Right cardiac atrium (tissue), 5 donors: ENCODE data around the gene PAWR. TPM values are rescaled to one million over a fixed set of nuclear protein-coding genes. Genes with fewer than 3 reads are reported as not detected.
"Not testable (repeated sequence)": the region's sequence is repeated elsewhere in the genome, so short reads cannot be mapped to it uniquely, and the experiment has no call there.

Source experiments
- ATAC-seq, 2 donors: fragments of 200-7000 bp; cut with Tn5 transposase; one replicate each; pipeline versions ENCODE4 v1.8.0 to v1.9.1; 2020; ENCODE audit warnings: moderate library complexity in 2 of 2, mild to moderate bottlenecking in 1 of 2
- DNase-seq, 3 donors: peaks; one replicate each; pipeline ENCODE4 v3.0.0-alpha.2; 2020
- H3K27ac ChIP-seq: one replicate; pipeline ENCODE4 v1.5.1; 2013; ENCODE audit warnings: mild to moderate bottlenecking, low read length, control low read depth, moderate library complexity
- H3K27me3 ChIP-seq: one replicate; pipeline ENCODE4 v1.6.1; 2013; ENCODE audit not compliant: control insufficient read depth, insufficient read depth
- H3K4me1 ChIP-seq: one replicate; pipeline ENCODE4 v1.6.1; 2013; ENCODE audit warnings: low read length; ENCODE audit not compliant: control insufficient read depth, insufficient read depth
- H3K4me3 ChIP-seq: one replicate; pipeline ENCODE4 v1.5.1; 2013; ENCODE audit warnings: low read length, control low read depth
- H3K9me3 ChIP-seq: one replicate; pipeline ENCODE4 v1.6.1; 2013; ENCODE audit warnings: low read length; ENCODE audit not compliant: control insufficient read depth
- WGBS: extraction: QIAGEN DNeasy Blood & Tissue Kit; methylation state at CpG from one replicate; pipeline ENCODE4 v1.1.7; 2013; 5-methylcytosine and 5-hydroxymethylcytosine counted together
- intact Hi-C, 4 donors: fragments of 100-400 bp; cut with DNase I; formaldehyde crosslinking; loops; one replicate each; pipeline versions ENCODE4 v1.11.0 to v1.14.0; 2022 to 2023
- polyA plus RNA-seq: library from polyadenylated mRNA; stranded (reverse); fragments of 200-250 nt; gene quantifications from one replicate; pipeline ENCODE4 v1.2.3, GENCODE V29; 2013
- total RNA-seq, 4 donors: library from RNA; stranded (reverse); fragmentation: NEBNext Ultra II Directional; extraction: Animal tissue kit (Norgen Biotek cat#: 25700); gene quantifications; one replicate each; pipeline ENCODE4 v1.2.1, GENCODE V29; 2021
- donor health status: healthy with polysubstance abuse.
- donor health status: DM: no; HTN: yes; CAD: no.
- donor health status: DM: no; HTN: no; CAD: no.
- donor health status: DM: no; HTN: yes; CAD: no; lungs with severe emphysema.
- donor health status: DM: yes; HTN: yes; CAD: no.

The PAWR gene
- total and polyA plus RNA-seq, 5 donors = 7.1 to 18.7 (median 15.3) TPM

DNA sequence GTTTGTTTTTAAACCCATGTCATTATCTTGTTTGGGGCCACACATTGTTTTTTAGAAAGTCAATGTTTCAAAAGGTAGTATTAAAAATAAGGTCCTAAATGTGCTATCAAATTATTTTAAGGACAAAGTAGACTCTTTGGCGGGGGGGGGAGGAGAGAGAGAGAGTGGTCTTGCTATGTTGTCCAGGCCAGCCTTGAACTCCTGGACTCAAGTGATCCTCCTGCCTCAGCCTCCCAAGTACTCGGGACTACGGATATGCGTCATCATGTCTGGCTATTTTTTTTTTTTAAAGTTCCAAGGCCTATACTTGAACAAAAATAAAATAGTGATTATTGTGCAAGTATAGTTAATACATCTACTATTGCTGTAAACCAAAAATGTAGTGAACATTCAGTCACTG lies 26.2 kb downstream of the PAWR start:
- Histone ChIP-seq H3K4me3 (no peak overlapping the region), H3K4me1 (no peaks in the 10 kb centered on the region), H3K27me3 (no peaks in the 10 kb centered on the region), H3K9me3 (no peaks in the 10 kb centered on the region), H3K27ac (no peak overlapping the region)
- ATAC-seq = no peak
- DNase-seq = no peak
- intact Hi-C loops = no loop called here
- 95% methylated on average over 4 of the region's 4 CpGs for WGBS

DNA sequence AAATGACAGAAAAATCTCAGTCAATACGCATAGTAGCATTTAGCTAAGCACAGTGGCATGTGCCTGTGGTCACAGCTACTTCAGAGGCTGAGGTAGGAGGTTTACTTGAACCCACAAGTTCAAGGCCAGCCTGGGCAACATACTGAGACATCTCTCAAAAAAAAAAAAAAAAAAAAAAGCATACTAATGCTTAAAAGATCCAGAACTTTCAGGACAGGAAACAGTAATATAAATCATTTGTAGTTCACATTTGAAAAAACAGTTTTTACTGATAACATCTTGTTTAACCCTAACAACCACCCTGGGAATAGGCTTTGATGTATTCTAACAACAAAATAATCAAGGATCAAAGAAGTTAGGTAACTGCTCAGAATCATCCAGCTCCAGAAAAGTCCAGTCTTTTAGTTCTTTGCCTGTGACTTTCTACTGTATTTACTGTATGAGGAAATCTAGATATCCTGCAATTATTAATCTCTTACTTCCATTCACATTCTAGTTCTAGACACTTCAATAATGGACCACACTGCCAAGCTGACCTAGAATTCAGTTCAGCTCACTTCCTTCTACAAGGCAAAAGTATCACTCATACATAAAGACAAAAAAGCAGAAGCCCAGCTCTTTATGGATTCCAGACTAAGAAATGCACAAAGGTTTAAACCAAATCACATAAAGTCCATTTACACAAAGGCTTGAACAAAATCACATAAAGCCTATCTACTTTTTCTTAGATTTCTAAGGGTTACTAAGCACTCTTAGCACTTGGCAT lies 28.5 kb downstream of the PAWR start:
- intact Hi-C loops = no loop called here
- ATAC-seq (no peak), DNase-seq (no peak)
- no peaks in the 10 kb centered on the region for H3K4me1 ChIP-seq
- no peaks in the 10 kb centered on the region for H3K27me3 ChIP-seq
- no peak overlapping the region for H3K27ac ChIP-seq
- no peak overlapping the region for H3K4me3 ChIP-seq
- 96% methylated on average over 1 of the region's 1 CpG for WGBS
- H3K9me3 ChIP-seq = no peaks in the 10 kb centered on the region

DNA sequence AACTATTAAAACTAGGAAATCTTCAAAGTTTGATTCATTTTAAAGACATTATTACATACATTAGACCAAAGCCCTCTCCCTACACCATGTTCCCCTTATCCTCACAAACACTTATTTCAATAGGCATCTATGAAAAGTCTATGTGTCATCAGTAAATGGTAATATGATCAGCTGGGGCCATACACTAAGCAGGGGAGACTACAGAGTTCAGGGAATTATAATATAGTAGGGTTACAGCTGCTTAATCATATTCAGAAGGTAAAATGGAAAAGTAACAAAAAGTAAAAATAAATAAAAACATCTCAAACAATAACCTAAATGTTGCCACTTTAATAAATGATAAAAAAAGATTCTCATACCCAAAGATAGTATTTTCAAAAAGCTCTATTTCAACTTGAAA lies 29.1 kb downstream of the PAWR start:
- H3K4me1 ChIP-seq = no peaks in the 10 kb centered on the region
- no peak overlapping the region for H3K4me3 ChIP-seq
- intact Hi-C loops = no loop called here
- no peak overlapping the region for H3K27ac ChIP-seq
- H3K9me3 ChIP-seq = no peaks in the 10 kb centered on the region
- no peak for ATAC-seq
- no peak for DNase-seq
- H3K27me3 ChIP-seq = no peaks in the 10 kb centered on the region

DNA sequence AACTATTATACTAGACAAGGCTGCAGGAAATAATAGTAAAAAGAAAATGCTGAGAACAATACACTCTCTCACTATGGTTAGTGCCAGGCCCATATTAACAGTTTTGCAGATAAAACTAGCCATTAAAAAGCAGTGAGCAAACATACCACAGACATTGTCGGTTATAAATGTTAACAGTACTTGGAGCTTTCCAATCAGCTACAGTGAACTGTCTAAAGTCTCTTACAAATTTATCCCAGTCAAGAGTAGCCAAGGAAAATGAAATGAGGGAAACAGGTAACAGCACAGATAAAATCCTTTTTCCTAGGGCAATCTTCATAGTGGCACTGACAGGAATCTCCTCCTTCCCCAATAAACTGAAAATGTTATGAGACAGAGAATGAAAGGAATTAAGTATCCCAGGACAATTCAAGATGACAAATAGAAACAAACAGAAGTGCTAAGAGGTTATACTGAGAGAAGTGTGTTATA lies 30.8 kb downstream of the PAWR start:
- Histone ChIP-seq H3K4me3 (no peak overlapping the region), H3K27ac (no peak overlapping the region), H3K9me3 (no peaks in the 10 kb centered on the region), H3K4me1 (no peaks in the 10 kb centered on the region), H3K27me3 (no peaks in the 10 kb centered on the region)
- no peak for DNase-seq
- no peak for ATAC-seq
- intact Hi-C loops = no loop called here
- 13% methylated on average over 1 of the region's 1 CpG for WGBS

DNA sequence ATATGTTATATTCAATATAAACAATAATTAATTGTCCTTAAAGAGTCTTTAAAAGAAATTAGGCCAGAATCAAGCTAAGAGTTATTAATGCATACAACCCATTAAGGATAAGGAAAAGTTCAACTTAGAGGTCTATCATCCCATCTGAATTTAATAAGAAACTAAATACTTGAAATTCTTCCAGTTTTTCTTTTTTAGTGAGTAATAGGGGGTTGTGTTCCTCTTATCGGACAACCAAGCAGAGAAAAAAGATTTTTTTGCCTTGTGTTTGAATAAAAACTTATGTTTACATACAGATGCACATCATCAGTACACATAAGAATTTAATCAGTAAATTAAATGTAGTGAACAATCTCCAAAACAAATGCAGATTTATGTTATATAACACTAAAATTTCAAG lies 32.5 kb downstream of the PAWR start:
- Histone ChIP-seq H3K27me3 (no peaks in the 10 kb centered on the region), H3K27ac (no peak overlapping the region), H3K4me1 (no peaks in the 10 kb centered on the region), H3K4me3 (no peak overlapping the region), H3K9me3 (no peaks in the 10 kb centered on the region)
- intact Hi-C loops = no loop called here
- ATAC-seq (no peak), DNase-seq (no peak)
- WGBS = 55% methylated on average over 1 of the region's 1 CpG

DNA sequence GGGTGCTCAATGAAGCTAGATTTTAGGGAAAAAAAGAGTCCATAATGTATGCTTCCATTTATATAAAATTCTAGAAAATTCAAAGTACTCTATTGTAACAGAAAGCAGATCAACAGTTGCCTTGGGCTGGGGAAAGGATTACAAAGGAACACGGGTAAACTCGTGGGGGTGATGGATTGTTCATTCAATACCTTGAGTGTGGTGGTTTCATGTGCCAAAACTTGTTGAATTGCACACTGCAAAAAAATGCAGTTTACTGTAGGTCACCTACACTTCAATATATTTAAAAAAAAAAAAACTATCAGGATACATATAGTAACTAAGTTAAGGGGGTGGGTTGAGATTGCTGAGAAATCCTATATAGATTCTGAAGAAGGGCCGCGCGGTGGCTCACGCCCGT lies 33.6 kb downstream of the PAWR start:
- H3K27me3 ChIP-seq = no peaks in the 10 kb centered on the region
- WGBS = 97% methylated on average over 7 of the region's 7 CpGs
- H3K9me3 ChIP-seq = no peaks in the 10 kb centered on the region
- no peak for ATAC-seq
- intact Hi-C loops = no loop called here
- H3K27ac ChIP-seq = no peak overlapping the region
- H3K4me1 ChIP-seq = no peaks in the 10 kb centered on the region
- H3K4me3 ChIP-seq = no peak overlapping the region
- DNase-seq = no peak

DNA sequence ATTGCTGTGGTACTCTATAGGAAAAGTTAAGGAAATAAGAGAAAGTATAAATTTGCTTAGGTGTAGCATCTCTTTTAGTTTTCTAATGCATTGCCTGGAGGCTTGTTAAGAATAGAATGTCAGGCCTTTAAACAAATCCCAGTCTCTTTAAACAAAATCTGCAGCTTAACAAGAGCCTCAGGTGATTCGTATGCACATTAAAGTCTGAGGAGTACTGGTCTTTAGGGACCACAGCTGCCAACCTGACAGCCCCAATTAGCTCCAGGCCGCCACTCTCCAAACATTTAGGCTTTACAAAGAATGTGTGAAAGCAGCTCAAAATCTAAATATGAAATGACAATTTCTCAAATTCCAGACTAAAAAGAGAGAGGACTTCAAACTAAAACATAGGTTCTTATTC lies 35.7 kb downstream of the PAWR start:
- no peaks in the 10 kb centered on the region for H3K4me1 ChIP-seq
- H3K27ac ChIP-seq = no peak overlapping the region
- H3K4me3 ChIP-seq = no peak overlapping the region
- H3K9me3 ChIP-seq = no peaks in the 10 kb centered on the region
- no peak for ATAC-seq
- H3K27me3 ChIP-seq = no peaks in the 10 kb centered on the region
- intact Hi-C loops = no loop called here
- 91% methylated on average over 2 of the region's 2 CpGs for WGBS
- DNase-seq = no peak

DNA sequence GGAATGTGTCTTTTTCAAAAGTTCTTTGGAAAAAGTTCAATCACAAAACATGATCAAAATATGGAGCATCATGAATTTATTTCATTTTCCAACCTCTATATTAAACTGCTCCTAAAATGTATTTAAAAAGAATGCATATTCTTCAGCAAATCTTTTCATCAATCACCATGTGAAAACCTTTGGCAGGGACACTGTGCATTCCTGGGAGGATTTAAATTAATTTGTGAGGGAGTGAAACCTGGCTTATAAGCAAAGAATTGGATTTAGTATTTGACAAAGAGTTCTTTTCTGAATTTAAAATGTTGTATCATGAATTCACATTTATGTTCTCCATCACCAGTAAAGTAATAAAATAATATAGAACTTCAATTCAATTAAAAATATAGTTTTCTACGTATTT lies 38.2 kb downstream of the PAWR start:
- Histone ChIP-seq H3K27me3 (no peaks in the 10 kb centered on the region), H3K27ac (no peak overlapping the region), H3K4me3 (no peak overlapping the region), H3K4me1 (no peaks in the 10 kb centered on the region), H3K9me3 (no peaks in the 10 kb centered on the region)
- intact Hi-C loops = no loop called here
- ATAC-seq (no peak), DNase-seq (no peak)
- WGBS = 87% methylated on average over 1 of the region's 1 CpG

DNA sequence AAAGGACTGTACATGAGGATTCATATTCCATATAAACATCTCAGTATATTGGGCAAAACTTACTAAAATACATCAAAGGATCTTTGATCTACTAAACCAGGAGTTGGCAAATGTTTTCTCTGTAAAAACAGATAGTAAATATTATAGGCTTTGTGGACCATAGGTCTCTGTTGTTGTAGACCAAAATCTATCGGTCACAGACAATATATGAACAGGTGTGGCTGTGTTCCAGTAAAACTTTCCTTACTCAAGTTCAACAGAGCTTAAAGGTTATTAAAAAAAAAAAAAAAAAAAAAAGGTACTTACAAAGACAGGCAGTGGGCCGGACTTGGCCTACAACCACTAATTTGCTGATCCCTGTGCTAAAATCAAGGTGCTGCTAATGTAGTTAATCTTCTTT lies 40.3 kb downstream of the PAWR start:
- Histone ChIP-seq H3K27ac (no peak overlapping the region), H3K9me3 (no peaks in the 10 kb centered on the region), H3K4me3 (no peak overlapping the region), H3K4me1 (no peaks in the 10 kb centered on the region), H3K27me3 (no peaks in the 10 kb centered on the region)
- 96% methylated on average over 2 of the region's 2 CpGs for WGBS
- no peak for DNase-seq
- no peak for ATAC-seq
- intact Hi-C loops = no loop called here

DNA sequence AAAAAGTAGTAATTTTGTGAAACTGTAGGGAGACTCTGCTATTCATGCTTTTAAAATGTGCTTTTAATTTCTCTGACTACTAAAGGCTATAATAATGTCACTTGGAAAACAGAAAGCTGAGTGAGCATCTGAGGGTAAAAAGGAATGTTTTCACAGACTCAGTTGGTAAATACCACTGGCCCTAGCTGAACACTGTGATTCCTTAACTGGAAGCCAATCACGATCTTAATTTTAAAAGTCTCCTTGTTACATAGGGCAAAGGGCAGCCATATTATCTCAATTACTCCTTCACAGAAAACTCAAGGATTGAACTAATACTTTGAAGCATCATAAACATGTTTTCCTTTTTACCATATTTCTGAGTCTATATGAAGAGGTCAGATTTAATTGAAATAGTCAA lies 41.9 kb downstream of the PAWR start:
- DNase-seq (no peak), ATAC-seq (no peak)
- H3K4me1 ChIP-seq = no peaks in the 10 kb centered on the region
- no peaks in the 10 kb centered on the region for H3K27me3 ChIP-seq
- H3K4me3 ChIP-seq = no peak overlapping the region
- 78% methylated on average over 1 of the region's 1 CpG for WGBS
- H3K27ac ChIP-seq = no peak overlapping the region
- H3K9me3 ChIP-seq = no peaks in the 10 kb centered on the region
- intact Hi-C loops = no loop called here

DNA sequence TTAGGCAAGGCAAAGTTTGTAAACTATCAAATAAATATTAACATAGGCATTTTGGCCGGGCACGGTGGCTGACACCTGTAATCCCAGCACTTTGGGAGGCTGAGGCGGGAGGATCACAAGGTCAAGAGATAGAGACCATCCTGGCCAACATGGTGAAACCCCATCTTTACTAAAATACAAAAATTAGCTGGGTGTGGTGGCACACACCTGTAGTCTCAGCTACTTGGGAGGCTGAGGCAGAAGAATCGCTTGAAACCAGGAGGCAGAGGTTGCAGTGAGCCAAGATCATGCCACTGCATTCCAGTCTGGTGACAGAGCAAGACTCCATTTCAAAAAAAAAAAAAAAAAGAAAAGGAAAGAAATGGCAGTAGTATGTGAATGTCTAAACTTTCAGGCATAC lies 43.9 kb downstream of the PAWR start:
- H3K4me1 ChIP-seq, H3K27ac ChIP-seq, H3K9me3 ChIP-seq, ATAC-seq, intact Hi-C loops, H3K4me3 ChIP-seq, H3K27me3 ChIP-seq, DNase-seq: not testable (repeated sequence)
- WGBS = 96% methylated on average over 4 of the region's 4 CpGs

DNA sequence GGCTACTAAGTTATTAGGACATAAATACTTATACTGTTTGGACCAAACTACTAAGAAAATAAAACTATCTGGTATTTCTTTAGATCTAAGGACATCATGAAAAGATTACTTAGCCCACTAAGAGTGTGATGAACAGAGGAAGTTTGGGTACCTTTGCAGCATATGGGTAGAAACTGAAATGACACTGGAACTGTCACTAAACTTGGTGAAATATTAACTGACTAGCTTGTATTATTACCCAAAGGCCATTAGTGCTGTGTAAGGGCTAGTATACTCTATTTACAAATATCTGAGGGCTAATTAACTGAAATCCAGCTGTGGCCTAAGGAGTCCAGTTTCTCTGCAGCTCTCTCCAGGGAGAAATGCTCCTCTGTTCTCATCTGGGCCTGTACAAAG lies 45.5 kb downstream of the PAWR start:
- intact Hi-C loops = no loop called here
- H3K4me3 ChIP-seq = no peak overlapping the region
- no peak overlapping the region for H3K27ac ChIP-seq
- H3K4me1 ChIP-seq = no peaks in the 10 kb centered on the region
- no peaks in the 10 kb centered on the region for H3K27me3 ChIP-seq
- DNase-seq = no peak
- H3K9me3 ChIP-seq = no peaks in the 10 kb centered on the region
- ATAC-seq = no peak
